Measurements from ENCODE around the gene ARMC9.
"Not testable (repeated sequence)": the region's sequence is repeated elsewhere in the genome, so short reads cannot be mapped to it uniquely, and the experiment has no call there.

Gene ARMC9

DNA sequence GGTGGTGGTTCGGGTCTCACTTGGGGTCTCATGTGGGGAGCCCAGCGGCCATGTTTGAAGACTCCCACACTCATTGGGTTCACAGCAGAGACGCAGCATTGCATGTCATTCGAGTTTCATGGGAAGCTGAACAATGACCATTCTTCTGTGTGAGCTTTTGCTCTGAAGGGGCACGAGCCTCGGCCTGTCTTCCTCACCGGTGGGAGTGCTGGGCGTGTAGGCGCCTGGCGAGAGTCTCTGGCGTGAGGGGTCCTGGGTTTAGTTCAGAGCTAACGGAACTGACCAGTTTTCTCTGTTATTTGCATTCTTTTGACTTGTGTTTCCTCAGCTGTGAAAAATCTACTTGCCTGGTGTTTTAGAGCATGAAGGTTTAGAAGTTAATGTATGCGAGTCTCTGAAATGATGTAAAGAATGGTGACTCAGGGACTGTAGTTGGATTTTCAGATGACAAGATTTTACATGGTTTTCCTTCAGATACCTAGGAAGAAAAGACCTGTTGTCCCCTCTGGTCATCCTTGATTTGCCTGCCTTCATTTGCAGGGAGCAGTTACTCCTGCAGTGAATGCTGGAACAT lies 98.1 kb downstream of the ARMC9 start:
- TF ChIP-seq, protein P1, sequence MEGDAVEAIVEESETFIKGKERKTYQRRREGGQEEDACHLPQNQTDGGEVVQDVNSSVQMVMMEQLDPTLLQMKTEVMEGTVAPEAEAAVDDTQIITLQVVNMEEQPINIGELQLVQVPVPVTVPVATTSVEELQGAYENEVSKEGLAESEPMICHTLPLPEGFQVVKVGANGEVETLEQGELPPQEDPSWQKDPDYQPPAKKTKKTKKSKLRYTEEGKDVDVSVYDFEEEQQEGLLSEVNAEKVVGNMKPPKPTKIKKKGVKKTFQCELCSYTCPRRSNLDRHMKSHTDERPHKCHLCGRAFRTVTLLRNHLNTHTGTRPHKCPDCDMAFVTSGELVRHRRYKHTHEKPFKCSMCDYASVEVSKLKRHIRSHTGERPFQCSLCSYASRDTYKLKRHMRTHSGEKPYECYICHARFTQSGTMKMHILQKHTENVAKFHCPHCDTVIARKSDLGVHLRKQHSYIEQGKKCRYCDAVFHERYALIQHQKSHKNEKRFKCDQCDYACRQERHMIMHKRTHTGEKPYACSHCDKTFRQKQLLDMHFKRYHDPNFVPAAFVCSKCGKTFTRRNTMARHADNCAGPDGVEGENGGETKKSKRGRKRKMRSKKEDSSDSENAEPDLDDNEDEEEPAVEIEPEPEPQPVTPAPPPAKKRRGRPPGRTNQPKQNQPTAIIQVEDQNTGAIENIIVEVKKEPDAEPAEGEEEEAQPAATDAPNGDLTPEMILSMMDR (conservative IDR thresholded peaks at IDR 0.05; ENCODE audit: control insufficient read depth, insufficient read depth, low read depth, low read length): no peak
- no peak for DNase-seq (ENCODE audit: low read depth)
- H3K4me3 ChIP-seq (ENCODE audit: control insufficient read depth, low read depth, low read length): no peak overlapping the region

DNA sequence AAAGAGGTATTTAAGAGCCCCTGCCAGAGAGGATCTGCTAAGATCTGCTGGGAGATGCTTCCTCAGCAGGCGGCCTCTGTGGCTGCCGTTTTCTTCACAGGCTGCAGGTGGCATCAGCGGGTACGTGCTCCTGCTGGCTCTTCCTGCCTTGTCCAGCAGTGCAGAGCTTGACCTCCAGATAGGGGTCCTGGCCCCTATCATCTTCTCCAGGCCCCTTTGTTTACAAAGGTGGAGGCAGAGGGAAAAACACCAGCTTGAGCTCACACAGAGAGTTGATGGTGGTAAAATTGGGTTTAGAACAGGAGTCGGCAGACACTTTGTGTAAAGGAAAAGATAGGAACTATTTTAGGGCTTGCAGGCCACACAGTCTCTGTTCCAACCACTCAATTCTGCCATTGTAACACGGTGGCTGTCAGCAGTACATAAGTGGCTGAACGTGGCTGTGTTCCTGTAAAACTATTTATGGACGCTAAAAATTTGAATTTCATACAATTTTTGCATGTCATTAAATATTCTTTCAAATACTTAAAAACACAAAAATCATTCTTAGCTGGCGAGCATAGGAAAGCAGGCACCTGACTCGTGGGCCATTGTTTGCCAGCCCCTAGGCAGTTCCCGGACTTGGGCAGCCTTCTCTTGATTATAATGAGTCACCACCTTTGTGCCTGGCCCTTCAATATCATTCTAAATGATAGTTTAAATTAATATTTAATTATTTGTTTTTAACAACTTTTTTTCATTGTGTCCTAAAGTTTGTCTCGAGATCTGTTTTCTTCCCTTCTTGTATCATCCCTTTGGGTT lies 98.9 kb downstream of the ARMC9 start:
- H3K4me3 ChIP-seq (ENCODE audit: control insufficient read depth, low read depth, low read length): no peak overlapping the region
- peak; percentile 51 for DNase-seq (ENCODE audit: low read depth)
- TF ChIP-seq, protein P1 (conservative IDR thresholded peaks at IDR 0.05; ENCODE audit: control insufficient read depth, insufficient read depth, low read depth, low read length): peak; percentile 57

DNA sequence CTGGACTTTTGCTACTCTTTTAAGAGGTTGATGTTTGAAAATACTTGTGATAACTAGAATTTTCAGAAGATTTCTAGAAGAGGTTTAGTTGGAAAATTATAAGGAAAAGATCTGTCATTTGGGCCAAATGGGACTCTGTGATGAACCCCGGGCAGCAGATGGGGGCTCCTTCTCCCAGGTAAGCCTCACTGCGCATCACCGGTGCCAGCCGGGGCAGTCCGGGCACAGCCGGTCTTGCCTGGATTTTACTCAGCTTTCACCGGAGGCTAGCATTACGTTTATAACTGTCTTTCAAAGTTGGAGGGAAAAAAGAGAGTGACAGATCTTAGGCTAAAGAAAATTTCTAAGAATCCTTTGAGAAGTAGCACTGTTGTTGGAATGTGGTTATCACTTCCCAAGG lies 99.7 kb downstream of the ARMC9 start:
- H3K4me3 ChIP-seq (ENCODE audit: control insufficient read depth, low read depth, low read length): no peak overlapping the region
- TF ChIP-seq, protein P1 (conservative IDR thresholded peaks at IDR 0.05; ENCODE audit: control insufficient read depth, insufficient read depth, low read depth, low read length): no peak
- DNase-seq (ENCODE audit: low read depth): no peak

DNA sequence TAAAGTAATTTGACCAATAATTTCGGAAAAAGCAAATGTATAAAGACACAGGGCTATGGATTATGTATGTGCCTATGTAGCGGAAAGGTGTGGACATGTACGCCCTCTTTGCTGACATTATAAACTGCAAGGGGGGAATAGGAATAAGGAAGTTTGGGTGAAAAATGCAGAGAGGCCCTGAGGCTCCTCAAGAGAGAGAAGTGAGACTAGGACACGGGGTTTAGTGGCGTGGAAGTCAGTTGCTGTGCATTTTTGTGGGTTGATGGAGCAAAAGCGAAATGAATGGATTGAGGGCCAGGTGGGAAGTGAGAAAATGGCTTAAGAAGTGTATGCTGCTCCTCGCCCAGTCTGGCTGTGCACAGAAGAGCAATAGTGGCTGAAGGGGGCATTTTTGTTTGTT lies 100.8 kb downstream of the ARMC9 start:
- TF ChIP-seq, protein P1 (conservative IDR thresholded peaks at IDR 0.05; ENCODE audit: control insufficient read depth, insufficient read depth, low read depth, low read length): no peak
- no peak overlapping the region for H3K4me3 ChIP-seq (ENCODE audit: control insufficient read depth, low read depth, low read length)
- no peak for DNase-seq (ENCODE audit: low read depth)

DNA sequence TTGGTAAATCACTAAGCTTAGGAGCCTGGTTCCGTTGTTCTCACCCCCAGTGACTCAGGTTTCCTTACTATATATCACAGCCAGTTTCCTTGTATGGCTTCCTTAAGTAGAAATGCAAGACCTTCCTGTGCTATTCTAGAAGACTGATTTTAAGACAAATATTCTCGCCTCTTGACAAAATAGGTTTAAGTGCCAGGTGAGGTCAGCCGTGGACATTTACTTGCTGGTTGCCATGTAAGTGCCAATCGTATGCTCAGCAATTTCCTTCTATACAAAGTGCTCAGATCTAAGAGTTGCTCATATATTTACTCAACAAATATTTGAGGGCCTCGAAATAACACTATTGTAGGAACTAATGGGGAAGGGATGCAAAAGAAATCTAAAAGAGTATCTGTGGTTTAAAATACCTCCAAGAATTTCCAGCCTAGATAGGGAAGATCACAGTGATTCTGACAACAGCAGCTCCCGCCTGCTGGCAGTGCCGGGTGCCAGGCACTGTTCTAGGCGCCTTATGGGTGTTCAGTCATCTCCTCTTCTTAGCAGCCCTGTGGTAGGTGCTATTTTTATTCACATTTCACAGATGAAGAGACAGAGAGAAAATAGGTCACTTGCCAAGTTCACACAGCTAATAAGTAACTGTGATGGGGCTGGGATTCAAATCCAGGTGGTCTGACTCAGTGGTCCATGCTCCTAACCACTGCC lies 101.7 kb downstream of the ARMC9 start:
- no peak overlapping the region for H3K4me3 ChIP-seq (ENCODE audit: control insufficient read depth, low read depth, low read length)
- TF ChIP-seq, protein P1 (conservative IDR thresholded peaks at IDR 0.05; ENCODE audit: control insufficient read depth, insufficient read depth, low read depth, low read length): no peak
- DNase-seq (ENCODE audit: low read depth): no peak

DNA sequence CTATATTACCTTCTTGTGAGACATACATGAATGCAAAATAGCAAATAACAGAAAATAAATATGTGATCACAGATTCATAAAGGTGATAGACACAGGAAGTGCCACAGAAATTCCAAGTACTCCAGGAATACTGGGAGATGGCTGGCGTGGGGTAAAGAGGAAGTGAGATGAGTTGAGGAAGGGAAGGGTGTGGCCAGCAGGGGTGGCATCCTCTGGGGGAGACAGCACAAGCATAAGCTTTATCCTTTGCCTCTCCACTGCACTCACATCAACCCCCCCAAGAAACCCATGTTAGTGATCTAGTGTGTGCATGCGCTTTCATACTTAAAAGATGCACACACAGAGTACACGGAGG lies 102.3 kb downstream of the ARMC9 start:
- TF ChIP-seq, protein P1 (conservative IDR thresholded peaks at IDR 0.05; ENCODE audit: control insufficient read depth, insufficient read depth, low read depth, low read length): no peak
- no peak overlapping the region for H3K4me3 ChIP-seq (ENCODE audit: control insufficient read depth, low read depth, low read length)
- no peak for DNase-seq (ENCODE audit: low read depth)

DNA sequence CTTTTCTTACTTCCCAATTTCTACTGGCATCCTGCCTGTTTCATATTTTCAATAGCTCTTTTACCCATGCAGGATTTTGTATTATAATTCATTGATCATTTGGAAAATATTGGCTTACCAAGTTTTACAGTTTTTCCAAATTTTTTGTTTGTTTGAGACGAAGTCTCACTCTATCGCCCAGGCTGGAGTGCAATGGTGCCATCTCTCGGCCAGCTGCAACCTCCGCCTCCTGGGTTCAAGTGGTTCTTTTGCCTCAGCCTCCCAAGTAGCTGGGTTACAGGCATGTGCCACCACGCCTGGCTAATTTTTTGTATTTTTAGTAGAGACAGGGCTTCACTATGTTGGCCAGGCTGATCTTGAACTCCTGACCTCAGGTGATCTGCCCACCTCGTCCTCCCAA lies 105.8 kb downstream of the ARMC9 start:
- not testable (repeated sequence) for DNase-seq (ENCODE audit: low read depth); H3K4me3 ChIP-seq (ENCODE audit: control insufficient read depth, low read depth, low read length)
